Measurements from ENCODE around the gene KCNB1.
A peak's percentile ranks its signal among the peaks of the same experiment; 100 is the strongest.
"Not testable (repeated sequence)": the region's sequence is repeated elsewhere in the genome, so short reads cannot be mapped to it uniquely, and the experiment has no call there.

The KCNB1 gene

DNA sequence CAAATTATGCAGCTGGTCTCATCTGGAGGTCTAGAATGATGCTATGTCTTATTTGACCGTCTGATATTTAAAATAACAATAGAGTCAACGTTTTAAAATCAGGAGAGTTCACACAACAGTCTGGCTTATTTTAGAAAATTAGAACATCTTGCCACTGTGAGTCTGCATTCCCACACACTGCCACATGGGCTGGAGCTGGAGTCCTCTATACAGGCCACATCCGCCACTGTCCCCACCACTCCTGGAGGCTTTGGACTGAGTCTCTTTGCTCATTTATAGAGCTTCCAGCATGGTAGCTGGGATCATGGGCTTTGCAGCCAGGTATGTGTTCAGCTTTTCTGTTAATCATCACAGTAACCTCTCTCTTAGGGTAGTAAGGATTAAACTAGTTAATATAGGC, 135.8 kb downstream of the KCNB1 start:
- DNase-seq = no peak

DNA sequence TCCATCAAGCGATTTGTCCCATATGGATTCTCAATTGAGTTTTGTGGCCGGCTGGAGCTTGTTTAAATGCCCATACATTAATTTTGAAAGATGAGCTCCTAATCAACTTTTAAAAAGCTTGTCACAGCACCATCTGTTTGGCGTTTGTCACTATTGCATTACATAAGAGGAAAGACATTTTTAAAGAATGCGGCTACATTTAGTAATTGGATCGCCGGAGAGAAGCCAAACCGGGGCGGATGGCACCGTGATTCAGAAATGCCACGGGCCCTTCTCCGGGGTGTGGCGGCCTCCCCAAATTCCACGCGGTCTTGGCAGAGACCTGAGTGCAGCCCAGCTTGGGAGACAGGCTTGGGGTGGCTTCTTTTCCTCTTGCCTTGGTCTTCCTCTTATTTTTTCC, 136.9 kb downstream of the KCNB1 start:
- no peak for DNase-seq

DNA sequence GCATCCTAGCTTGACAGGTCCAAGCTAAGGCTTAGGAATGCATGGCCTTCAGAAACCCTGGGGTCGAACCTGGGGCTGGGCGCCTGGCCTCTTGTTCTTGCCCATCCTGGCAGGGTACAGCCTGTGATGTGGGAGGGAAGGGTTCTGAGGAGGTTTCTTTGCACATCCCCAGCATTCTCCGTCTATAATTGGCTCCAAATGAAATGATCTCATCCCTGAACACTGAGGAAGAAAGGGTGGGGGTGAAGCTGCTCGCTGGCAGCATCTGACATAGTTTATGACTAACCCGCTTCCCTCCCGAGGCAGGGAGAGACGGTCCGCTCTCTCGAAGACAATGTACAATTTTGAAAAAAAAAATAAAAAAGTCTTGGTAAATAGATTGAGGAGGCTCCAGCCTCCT, 137.5 kb downstream of the KCNB1 start:
- no peak for DNase-seq

DNA sequence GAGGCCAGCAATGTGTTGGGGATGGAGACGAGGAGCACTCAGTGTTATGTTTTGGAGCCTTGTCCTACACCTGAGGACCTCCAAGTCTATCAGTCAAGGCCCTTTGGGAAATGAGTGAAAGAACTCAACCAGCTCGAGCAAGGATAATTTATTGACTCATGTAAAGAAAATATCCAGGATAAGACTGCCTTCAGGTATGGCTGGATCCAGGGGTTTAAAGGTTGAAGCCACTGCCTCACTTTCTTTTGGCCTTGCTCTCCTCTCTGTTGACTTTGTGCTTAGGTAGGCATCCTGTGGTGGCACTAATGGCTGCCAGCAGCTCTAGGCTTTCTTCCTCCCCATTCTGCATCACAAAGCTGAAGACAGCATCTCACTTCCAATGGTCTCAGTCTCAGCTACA, 138.3 kb downstream of the KCNB1 start:
- DNase-seq = no peak

DNA sequence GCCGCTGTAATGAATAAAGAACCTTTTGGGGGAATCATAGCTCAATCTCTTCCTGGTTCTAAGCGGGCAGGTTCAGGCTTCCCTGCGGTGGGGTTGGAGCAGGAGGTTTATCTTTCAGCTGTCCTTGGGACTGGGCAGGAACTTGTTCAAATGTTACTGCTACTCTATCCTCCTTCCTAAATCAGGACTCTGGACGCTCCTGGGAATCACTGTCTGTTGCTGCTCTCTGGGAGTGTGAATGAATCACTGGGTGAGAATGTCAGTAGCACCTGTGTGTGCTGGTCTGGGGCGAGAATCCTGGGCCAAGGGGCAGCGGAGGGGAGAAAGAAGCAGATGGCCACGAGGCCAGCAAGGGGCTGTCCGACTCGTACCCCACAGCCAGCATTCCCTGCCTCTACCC, 139.2 kb downstream of the KCNB1 start:
- no peak for DNase-seq

DNA sequence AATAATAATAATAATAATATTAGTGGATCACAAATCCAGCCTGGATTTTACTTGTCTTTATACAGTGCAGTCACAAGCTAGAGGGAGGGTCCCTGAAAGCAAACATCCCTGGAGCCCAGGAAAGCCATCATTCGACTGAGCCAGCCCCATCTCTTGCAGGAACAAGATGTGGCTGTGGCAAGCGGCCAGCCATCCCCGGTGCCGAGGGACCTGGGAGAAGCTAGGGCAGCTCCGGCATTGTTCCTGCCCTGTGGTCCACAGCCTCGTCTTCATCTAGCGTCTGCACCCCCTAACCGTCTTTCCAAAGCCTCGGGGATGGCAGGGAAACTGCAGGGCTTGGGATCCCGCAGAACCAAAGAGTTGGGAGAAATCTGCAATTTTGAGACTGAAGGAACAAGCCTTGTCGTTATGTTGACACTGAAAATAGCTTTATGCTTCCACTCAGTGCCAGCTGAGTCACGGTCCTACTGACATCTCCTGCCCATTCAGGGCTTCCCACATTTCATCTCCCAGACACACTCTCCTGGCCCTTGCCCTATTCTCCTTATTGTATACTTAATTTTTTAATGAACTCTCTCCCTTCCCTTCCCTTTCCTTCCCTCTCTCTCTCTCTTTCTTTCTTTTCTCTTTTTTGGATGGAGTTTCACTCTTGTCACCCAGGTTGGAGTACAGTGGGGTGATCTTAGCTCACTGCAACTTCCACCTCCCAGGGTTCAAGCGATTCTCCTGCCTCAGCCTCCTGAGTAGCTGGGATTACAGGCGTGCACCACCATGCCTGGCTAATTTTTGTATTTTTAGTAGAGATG, 142.1 kb downstream of the KCNB1 start:
- DNase-seq = no peak

DNA sequence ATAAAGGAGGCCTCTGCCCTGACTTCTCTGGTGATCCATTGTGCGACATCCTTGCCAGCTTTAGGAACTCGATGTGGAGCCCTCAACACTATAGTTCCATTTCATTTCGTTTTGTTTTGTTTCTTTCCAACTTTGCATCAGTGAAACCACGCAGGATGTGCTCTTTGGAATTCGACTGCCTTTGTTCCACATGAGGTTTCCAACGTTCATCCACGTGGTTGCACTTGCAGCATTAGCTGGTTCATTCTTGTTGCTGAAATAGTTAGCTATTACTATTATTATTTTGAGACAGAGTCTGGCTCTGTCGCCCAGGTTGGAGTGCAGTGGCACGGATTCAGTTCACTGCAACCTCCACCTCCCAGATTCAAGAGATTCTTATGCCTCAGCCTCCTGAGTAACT, 143.3 kb downstream of the KCNB1 start:
- no peak for DNase-seq

DNA sequence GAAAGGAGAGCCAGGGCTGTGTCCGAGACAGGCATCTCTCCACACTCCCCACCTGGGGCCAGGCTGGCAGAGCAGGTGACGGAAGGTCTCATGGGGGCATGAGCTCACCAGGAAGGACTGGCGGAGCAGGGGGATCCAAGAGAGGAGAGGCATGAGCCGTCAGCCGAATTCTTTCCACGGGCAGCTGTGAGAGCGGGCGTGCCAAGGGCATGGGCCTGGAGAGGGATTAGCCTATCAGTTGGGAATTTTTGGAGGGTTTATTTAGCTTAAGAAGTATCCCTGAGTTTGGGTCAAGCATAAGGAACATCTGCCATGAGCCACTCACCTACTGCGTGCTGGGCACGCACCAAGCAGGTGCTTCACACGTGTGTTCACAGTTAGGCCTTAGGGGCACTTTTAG, 144.4 kb downstream of the KCNB1 start:
- no peak for DNase-seq

DNA sequence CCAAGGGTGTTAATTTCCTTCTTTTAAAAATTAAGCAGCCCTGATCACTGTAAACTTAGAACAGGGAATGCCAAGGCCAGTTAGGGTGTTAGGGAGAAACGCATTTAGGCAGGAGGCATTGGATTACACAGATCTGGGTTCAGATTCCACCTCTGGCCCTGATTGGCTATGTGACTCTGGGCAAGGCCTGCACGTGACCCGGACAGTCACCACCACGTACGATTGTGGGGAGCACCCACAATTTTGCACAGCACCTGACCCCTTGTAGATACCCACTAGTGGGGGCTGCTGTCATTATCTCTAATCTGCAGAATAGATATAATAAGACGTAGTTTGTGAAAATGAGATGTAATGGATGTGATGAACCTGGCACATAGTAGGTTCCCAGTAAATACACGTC, 145.1 kb downstream of the KCNB1 start:
- DNase-seq = no peak

DNA sequence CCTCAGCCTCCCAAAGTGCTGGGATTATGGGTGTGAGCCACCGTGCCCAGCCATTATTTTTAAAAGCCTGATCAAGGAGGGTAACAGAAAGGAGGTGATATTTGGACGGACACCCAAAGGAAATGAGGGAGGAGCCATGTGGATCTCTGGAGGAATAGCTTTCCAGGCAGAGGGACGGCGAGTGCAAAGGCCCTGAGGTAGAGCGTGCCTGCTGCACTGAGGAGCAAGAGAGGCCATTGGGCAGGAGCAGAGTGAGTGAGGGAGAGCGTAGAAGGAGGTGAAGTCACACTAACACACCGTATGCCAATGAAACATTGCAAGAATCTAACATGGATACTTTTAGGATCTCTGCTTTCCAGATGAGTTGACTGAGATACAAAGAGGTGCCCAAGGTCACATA, 145.7 kb downstream of the KCNB1 start:
- no peak for DNase-seq

DNA sequence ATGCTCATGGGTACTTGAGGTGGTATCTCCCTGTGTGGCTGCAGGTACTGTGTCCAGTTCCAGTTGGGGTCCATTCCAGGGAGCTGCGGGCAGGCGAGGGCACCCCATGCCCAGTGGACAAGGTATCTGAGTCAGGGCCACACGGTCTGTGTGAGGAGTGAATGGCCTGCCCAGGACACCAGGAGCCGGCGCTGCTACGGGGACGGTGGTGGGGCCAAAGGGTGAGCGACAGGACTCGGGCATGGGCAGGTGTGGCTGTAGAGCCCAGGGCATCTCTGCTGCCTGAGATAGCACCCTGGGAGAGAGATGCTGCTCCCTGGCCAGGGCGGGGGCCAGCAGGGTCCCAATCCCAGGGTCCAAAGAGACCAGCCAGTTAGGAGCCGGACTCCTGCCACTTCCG, 147.0 kb downstream of the KCNB1 start:
- no peak for DNase-seq

DNA sequence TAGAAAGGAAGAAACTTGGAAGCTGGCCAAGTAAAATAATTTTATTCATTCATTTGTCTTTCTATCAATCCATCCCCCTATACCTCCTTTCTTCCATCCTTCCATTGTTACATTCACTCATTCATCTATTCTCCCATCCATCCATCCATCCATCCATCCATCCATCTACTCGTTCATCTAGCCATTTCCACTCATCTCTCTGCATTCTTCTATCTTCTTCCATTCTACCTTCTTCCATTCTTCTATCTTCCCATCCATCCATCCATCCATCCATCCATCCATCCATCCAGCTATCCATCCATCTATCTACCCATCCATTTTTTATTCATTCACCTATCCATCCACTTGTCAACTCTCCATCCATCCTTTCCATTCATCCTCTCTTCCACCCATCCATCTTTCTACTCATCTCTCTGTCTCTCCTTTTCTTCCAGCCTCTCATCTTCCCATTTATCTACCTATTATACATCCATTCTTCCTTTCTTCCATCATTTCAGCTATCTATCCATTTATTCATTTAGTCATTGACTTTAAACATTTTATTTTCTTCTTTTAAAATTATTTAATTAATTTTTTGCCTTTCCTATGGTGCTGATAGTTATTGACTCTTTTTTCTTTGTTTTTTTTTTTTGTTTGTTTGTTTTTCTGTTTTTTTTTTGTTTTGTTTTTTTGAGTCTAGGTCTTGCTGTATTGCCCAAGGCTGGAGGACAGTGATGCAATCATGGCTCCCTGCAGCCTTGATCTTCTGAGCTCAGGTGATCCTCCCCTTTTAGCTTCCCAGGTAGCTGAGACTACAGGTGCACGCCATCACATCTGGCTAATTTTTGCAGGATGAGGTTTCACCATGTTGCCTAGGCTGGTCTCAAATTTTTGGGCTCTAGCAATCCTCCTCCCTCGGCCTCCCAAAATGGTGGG, 151.5 kb downstream of the KCNB1 start:
- DNase-seq = no peak

DNA sequence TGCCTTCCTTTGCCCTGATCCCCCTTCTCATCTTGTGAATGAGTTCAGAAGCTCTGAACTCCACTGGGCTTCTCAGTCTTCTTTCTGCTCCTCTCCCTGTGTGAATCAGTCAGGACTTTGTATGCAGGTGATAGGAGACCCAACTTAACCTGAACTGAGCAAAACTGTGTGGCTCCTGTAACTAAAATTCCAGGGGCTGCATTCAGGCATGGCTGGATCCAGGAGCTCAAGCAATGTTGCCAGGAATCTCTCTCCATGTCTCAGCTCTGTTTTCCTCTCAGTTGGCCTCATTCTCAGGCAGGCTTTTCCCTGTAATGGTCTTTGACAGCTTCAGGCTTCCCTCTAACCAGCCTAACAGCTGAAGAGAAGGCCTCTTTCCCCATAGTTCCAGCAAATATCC, 153.7 kb downstream of the KCNB1 start:
- DNase-seq = no peak

DNA sequence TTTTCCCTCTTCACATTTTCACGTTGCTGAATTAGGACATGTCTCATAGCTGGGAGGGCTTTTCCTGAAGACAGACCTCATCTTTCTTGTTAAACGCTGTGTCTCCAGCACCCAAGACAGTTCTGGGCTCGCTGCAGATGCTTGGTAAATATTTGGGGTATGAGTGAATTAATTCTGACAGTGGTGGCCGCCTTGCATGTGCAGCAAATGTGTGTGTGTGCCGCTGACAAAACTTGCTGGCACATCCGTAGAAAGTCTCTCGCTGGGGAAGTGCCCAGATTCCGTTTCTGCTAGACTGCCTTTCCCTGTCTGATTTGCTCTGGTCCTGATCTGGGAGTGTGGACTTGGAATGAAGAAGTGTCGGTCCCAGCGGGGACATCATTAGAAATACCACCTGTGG, 156.4 kb downstream of the KCNB1 start:
- no peak for DNase-seq

DNA sequence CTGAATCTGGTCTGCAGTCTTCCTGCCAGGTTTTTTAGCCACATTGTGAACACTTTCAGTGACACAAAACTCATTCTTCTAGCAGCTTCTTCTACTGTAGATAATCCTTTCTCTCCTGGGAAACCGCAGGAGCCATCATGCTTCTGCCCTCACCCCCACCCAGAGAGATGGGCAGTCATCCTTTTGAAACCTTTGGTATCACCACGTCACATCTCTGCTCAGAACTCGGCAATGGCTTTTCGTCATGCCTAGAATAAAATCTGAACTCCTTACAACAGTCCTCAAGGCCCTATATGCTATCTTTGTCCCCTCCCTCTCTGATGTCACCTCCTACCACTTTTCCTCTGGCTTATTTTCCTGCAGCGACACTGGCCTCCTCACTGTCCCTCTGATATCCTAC, 158.2 kb downstream of the KCNB1 start:
- no peak for DNase-seq

DNA sequence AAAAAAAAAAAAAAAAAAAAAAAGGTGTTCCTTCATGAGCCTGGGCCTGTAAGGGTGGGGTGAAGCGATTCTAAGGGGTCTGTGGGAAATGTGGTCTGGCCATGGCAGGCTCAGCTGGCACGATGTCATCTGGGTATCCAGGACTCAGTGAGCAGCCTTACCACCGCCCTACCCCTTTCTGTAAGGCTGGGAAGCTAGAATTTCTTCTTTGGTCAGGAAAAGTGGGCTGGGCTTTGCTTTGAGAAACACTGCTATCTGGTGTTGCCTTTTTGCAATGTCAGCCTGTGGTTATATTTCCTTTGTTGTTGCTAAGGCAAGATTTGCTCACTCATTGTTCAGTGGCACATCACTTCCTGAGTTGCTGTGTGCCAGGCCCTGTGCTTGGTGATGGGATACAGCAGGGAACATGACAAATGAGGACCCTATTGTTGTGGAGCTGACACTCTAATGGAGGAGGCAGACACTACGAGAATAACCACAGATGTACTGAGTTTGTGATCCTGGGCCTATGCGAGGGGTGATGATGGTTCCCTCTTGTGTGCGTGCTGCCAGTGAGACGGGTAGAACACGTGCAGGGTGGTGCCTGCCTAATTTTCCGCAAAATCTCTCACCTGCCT, 158.7 kb downstream of the KCNB1 start:
- DNase-seq = peak; percentile 66

DNA sequence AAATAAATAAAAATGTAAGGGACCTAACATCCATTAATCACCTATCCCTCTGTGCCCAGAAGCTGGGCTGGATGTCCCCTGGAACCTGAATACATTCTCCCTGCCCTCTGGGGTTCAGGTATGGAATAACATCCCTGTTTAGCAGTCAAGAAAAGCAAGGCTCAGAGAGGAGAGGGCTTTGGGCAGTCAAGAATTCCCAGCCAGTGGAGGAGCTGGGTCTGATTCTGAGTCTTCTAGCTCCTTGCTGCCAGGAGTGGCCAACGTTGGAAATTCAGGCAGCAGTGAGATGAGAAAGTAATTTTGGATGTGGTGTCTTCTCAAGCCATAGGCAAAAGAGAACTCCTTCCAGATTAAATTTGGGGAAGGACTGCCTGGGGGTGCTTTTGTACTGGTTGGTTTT, 162.0 kb downstream of the KCNB1 start:
- peak; percentile 14 for DNase-seq

DNA sequence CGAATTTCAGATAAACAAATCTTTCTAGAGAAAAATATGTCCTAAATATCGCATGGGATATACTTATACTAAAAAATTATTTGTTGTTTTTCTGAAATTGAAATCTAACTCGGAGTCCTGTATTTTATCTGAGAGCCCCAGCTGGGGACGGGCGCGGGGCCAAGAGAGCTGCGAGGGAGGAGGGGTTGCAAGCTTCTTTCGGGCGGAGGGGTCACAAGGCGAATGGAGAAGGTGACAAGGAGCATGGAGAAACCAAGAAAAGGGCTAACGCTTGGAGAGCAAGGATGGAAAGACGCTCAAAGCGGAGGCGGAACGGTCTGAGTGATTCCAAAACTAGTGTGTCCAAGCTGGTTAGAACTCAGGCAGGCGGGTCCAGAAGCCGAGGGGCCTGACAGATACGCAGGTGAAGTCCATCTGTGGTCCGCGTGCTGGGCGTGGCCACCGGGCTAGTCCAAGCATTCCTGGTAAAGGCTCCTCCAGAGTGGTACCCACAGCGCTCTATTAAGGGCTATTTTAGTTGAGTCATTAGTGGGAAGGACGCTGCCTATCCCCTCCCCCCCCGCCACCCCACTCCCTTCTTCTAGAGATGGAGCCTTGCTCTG, 163.2 kb downstream of the KCNB1 start:
- no peak for DNase-seq

DNA sequence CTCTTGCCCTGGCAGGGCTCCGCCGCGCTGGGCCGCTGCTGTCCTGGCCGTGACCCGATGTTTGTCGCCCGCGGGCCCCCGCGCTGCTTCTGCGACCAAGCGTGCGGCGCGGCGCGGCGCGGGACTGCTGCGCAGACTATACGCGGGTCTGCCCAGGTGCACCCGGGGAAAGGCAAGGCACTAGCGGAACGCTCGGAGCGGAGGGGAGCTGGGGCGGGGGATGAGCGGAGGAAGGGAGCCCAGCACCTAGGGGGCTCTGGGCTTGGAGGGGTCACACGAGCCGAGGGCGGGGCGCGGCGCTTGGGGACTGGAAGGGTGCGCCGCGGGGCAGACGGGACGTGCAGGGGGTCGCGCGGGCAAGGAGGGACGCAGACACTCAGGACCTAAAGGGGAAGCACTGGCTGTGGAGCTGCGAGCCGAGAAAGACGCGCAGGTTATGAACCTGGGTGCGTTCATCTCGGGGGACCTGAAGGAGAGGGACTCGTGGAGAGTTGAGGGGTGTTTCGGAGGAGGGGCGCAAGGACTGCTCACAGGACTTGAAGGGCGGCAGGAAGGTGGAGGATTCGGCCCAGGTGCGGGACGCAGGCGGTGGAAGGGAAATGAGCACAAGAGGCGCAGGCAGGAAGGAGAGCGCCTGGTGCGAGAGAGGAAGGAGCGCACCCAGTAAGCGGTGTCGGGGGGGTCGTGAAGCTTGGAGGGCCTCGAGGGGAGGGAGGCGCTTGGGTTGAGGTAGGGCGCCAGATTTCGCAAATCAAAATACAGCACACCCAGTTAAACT, 163.8 kb downstream of the KCNB1 start:
- DNase-seq = no peak

DNA sequence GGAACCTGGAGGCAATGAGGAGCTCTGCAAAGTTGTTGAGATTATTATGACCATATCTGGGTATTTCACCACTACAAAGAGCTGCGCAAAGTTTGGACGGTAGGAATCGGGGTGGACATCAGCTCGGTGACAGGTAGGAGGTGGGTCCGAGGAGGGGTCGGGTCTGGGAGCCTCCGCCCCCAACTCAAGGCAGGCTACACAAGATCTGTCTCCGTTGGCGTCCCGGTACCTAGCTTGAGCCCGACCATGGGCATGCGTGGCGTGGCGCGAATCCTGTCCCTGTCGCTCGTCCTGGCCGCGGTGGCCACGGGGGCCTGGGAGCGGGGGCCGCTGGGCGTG, 164.4 kb downstream of the KCNB1 start:
- no peak for DNase-seq

DNA sequence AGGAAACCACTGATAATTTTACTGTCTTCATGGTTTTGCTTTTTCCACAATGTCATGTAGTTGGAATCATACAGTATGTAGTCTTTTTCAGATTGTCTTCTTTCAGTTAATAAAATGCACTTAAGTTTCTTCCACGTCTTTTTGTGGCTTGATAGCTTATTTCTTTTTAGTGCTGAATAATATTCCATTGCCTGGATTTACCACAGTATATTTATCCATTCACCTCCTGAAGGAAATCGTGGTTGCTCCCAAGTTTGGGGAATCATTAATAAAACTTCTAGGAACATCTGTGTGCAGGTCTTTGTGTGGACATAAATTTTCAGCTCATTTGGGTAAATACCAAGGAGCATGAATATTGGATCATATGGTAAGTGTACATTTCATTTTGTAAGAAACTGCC, 165.8 kb downstream of the KCNB1 start:
- no peak for DNase-seq

DNA sequence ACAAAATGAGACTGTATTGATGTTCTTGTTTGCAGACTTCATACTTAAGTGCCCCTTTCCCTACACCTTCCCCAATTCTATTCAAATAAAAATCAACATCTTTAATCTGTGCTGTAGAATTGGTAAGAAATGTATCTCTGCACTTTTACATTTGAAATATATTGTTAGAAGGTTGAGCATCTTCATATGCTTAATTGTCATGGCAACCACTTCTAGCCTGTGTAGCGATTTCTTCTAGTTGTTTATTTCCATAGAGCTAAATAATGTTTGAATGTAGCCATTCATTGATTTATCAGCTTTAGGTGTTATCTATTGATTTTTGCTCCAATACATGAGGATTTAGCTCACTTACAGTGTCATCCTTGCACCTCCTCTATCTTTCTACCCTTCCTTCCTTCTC, 166.9 kb downstream of the KCNB1 start:
- DNase-seq = no peak

DNA sequence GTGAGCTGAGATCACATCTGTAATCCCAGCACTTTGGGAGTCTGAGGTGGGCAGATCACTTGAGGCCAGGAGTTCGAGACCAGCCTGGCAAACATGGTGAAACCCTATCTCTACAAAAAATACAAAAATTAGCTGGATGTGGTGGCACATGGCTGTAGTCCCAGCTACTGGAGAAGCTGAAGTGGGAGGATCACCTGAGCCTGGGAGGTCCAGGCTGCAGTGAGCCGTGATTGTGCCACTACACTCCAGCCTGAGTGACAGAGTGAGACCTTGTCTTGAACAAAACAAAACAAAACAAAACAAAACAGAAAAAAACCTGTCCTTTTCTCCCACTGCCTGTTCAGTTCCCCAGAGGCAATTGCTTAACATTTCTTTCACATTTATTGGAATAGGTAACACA, 168.4 kb downstream of the KCNB1 start:
- DNase-seq = not testable (repeated sequence)

Measured in suppressor macrophage treated with lipopolysaccharide for 4 hours (primary cell).